Osteoblast (primary cell): ENCODE measurements around the gene CSRP2. TPM values are rescaled to one million over a fixed set of nuclear protein-coding genes. Genes with fewer than 3 reads are reported as not detected.

ENCODE experiments used
- DNase-seq: peaks from one replicate; pipeline ENCODE4 v3.0.0; 2011; ENCODE audit warnings: low spot score, mixed read lengths; ENCODE audit not compliant: insufficient read length; ENCODE audit errors: missing footprints
- H2AFZ ChIP-seq: 2 replicates; pipeline ENCODE4 v1.6.0; 2011; ENCODE audit warnings: mild to moderate bottlenecking, low read length
- H3K27ac ChIP-seq: 2 replicates; pipeline ENCODE4 v1.5.1; 2011; ENCODE audit warnings: mild to moderate bottlenecking, low read depth, low read length, moderate library complexity
- H3K27me3 ChIP-seq: 2 replicates; pipeline ENCODE4 v1.6.0; 2012; ENCODE audit warnings: mild to moderate bottlenecking, control low read depth, inconsistent platforms, low read length, moderate library complexity; ENCODE audit not compliant: insufficient read depth
- H3K36me3 ChIP-seq: 2 replicates; pipeline ENCODE4 v1.5.1; 2011; ENCODE audit warnings: mild to moderate bottlenecking, low read length, control low read depth, moderate library complexity; ENCODE audit not compliant: insufficient read depth
- H3K4me1 ChIP-seq: 2 replicates; pipeline ENCODE4 v1.5.1; 2011; ENCODE audit warnings: mild to moderate bottlenecking, low read length, control low read depth, moderate library complexity; ENCODE audit not compliant: insufficient read depth
- H3K4me2 ChIP-seq: 2 replicates; pipeline ENCODE4 v1.6.0; 2011; ENCODE audit warnings: mild to moderate bottlenecking, low read length; ENCODE audit not compliant: insufficient read depth
- H3K4me3 ChIP-seq: fragments of 200-600 bp; sonication (generic); 3 replicates; pipeline ENCODE4 v1.5.1; 2012; ENCODE audit warnings: mild to moderate bottlenecking, low read length, inconsistent platforms; ENCODE audit not compliant: insufficient read depth
- H3K79me2 ChIP-seq: 2 replicates; pipeline ENCODE4 v1.6.0; 2012; ENCODE audit warnings: mild to moderate bottlenecking, low read length, control low read depth, inconsistent platforms; ENCODE audit not compliant: insufficient read depth
- H3K9me3 ChIP-seq: 2 replicates; pipeline ENCODE4 v1.5.1; 2011; ENCODE audit warnings: low read depth, low read length, control low read depth
- H4K20me1 ChIP-seq: 2 replicates; pipeline ENCODE4 v1.6.0; 2012; ENCODE audit warnings: mild to moderate bottlenecking, low read length, control low read depth; ENCODE audit not compliant: insufficient read depth
- CTCF ChIP-seq: IDR thresholded peaks from 2 replicates; pipeline ENCODE4 v1.5.1; 2011; ENCODE audit warnings: mild to moderate bottlenecking, low read depth, low read length, moderate library complexity; ENCODE audit errors: extremely low read depth
- total RNA-seq: library from RNA; depleted of rRNA; stranded (reverse); fragments of >200 nt; gene quantifications from 2 replicates; pipeline ENCODE4 v1.2.3, GENCODE V29; 2012

The CSRP2 gene
- total RNA-seq, 1 donor: 13.4 TPM

DNA sequence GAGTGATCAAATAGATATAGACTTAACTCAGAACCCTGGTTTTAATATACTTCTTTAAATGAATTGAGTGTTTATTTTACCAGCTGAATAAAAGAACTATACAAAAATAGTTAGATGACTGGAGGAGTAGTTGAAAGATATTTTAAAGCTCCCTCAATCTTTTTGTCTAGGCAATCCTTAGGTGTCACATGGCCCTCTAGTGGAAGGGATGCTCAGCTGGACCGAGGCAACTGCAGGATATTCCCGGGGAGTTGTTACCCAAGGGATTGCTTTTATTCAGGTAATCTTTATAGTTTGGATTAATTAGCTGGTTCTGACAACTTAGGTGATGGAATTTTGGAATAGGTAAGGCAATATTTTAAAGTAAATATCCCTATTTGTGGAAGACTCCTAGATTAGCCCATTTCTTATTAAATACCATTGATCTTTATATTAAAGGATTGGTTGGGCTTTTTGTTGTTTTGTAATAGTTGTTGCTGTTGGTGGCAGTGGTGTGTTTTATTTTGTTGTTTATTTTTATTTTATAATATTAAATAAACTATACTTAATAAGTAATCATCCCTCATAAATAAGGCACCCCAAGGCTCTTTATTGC lies 57.8 kb downstream of the CSRP2 start:
- no peak overlapping the region for H3K4me3 ChIP-seq
- H3K36me3 ChIP-seq: peaks cover 11% of the 10 kb centered on the region
- no peaks in the 10 kb centered on the region for H3K9me3 ChIP-seq
- no peak overlapping the region for H2AFZ ChIP-seq
- H3K27me3 ChIP-seq: no peaks in the 10 kb centered on the region
- no peak overlapping the region for H3K27ac ChIP-seq
- no peak overlapping the region for H3K4me2 ChIP-seq
- H3K4me1 ChIP-seq: no peaks in the 10 kb centered on the region
- no peaks in the 10 kb centered on the region for H3K79me2 ChIP-seq
- TF ChIP-seq CTCF: peak; percentile 83
- no peaks in the 10 kb centered on the region for H4K20me1 ChIP-seq
- no peak for DNase-seq

DNA sequence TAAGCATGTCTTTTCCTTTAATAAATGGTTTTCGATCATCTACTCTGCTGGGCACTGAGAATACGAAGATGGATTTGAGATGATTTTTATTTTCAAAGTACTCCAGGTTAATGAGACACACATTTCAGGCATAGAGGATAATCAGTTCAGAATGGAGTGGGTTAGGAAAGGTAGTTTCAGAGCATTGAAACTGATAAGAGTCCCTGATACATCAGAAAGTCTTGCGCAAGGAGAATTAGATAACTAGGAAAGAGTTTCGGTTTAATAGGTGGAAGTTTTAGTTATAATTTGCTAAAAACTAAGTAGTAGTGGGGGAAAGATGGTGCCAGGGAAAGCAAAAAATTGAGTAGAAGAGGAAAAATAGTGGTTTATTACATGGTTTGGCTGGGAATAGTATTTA lies 64.8 kb downstream of the CSRP2 start:
- H3K27ac ChIP-seq: no peak overlapping the region
- no peak overlapping the region for H2AFZ ChIP-seq
- no peaks in the 10 kb centered on the region for H3K27me3 ChIP-seq
- no peak overlapping the region for H3K4me3 ChIP-seq
- no peak overlapping the region for H3K4me2 ChIP-seq
- H3K79me2 ChIP-seq: no peaks in the 10 kb centered on the region
- no peaks in the 10 kb centered on the region for H3K9me3 ChIP-seq
- H4K20me1 ChIP-seq: no peaks in the 10 kb centered on the region
- no peak for DNase-seq
- peaks cover 19% of the 10 kb centered on the region for H3K36me3 ChIP-seq
- TF ChIP-seq CTCF: no peak
- H3K4me1 ChIP-seq: no peaks in the 10 kb centered on the region

GRCh38 chr12:76813265-76813664 lies 65.6 kb downstream of the CSRP2 start:
- no peaks in the 10 kb centered on the region for H3K4me1 ChIP-seq
- no peak overlapping the region for H3K27ac ChIP-seq
- DNase-seq: no peak
- H3K79me2 ChIP-seq: no peaks in the 10 kb centered on the region
- H3K4me3 ChIP-seq: no peak overlapping the region
- no peaks in the 10 kb centered on the region for H4K20me1 ChIP-seq
- H3K9me3 ChIP-seq: no peaks in the 10 kb centered on the region
- H3K36me3 ChIP-seq: peaks cover 20% of the 10 kb centered on the region
- H3K4me2 ChIP-seq: no peak overlapping the region
- H3K27me3 ChIP-seq: no peaks in the 10 kb centered on the region
- no peak for TF ChIP-seq CTCF
- no peak overlapping the region for H2AFZ ChIP-seq

GRCh38 chr12:76811976-76812375 lies 66.8 kb downstream of the CSRP2 start:
- Histone ChIP-seq H4K20me1 (no peaks in the 10 kb centered on the region), H2AFZ (no peak overlapping the region), H3K36me3 (peaks cover 32% of the 10 kb centered on the region), H3K4me1 (no peaks in the 10 kb centered on the region), H3K4me2 (no peak overlapping the region), H3K27ac (no peak overlapping the region), H3K9me3 (no peaks in the 10 kb centered on the region), H3K79me2 (no peaks in the 10 kb centered on the region), H3K27me3 (no peaks in the 10 kb centered on the region), H3K4me3 (no peak overlapping the region)
- no peak for TF ChIP-seq CTCF
- DNase-seq: no peak
